Astrocyte of the hippocampus (primary cell): ENCODE results near the gene TBC1D10B.
A peak's percentile ranks its signal among the peaks of the same experiment; 100 is the strongest.

Experiments
- DNase-seq: peaks from one replicate; pipeline ENCODE4 v3.0.0; 2011; ENCODE audit warnings: low read depth, low spot score

TBC1D10B gene

DNA sequence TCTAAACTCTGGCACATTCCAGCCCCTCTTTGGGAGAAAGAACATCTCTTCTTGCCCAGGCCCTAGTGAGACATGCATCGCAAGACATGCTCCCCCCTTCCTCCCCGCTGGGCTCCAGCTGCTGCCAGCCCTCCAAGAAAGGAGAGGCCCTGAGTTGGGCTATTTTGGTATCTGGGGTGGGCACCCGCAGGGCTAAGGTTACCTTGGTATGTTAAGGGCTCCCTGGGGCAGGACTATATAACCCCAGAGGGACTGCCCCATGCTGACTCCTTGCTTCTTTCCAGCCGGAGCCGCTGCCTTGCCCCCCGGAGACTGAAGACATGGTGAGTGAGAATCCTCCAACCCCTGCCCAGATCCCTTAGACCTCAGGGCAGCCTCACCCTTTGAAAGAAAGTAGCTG lies 4.2 kb upstream of the TBC1D10B start, which contains the start of gene MYL11:
MYL11 (plus strand) TSS at position 265 of the 400 bp plus-strand sequence; CDS start at position 321, 56 bp downstream.
- no peak for DNase-seq

DNA sequence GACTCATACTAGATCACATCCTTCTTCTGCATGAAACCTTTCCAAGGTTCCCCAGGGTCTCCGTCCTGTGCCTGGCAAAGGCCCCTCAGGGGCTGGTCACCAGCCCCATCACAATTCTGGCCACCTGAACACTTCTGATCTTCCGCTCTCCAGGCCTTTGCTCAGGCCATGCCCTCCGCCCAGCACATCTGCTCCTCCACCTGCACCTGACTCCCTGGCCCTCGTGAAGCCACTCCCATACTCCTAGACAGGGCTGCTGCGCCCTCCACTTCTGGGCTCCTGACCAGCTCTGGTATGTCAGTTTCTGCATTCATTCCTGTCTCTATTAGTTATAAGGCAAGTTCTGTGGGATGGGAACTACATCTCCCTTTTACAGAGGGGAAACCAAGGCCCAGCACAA lies 2.4 kb upstream of the TBC1D10B start:
- no peak for DNase-seq

DNA sequence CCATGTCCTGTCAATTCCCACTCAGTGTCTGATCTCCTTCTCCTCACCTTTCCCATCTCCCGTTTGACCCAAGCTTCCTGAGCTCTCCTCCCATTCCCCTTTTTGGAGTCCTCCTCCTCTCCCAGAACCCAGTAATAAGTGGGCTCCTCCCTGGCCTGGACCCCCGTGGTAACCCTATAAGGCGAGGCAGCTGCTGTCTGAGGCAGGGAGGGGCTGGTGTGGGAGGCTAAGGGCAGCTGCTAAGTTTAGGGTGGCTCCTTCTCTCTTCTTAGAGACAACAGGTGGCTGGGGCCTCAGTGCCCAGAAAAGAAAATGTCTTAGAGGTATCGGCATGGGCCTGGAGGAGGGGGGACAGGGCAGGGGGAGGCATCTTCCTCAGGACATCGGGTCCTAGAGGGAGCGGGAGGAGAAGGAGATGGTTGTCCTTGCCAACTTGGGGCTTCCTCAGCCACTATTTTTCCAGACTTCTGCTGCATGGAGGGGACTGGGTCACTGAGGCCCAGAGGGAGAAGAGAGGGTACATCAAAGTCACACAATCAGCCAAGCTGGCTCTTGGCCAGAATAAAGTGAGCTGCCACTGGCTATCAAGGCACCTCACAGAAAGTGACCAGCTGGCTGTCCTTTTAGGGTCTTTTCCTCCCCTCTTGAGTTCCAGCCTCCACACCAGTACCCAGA lies 1.9 kb upstream of the TBC1D10B start:
- no peak for DNase-seq

DNA sequence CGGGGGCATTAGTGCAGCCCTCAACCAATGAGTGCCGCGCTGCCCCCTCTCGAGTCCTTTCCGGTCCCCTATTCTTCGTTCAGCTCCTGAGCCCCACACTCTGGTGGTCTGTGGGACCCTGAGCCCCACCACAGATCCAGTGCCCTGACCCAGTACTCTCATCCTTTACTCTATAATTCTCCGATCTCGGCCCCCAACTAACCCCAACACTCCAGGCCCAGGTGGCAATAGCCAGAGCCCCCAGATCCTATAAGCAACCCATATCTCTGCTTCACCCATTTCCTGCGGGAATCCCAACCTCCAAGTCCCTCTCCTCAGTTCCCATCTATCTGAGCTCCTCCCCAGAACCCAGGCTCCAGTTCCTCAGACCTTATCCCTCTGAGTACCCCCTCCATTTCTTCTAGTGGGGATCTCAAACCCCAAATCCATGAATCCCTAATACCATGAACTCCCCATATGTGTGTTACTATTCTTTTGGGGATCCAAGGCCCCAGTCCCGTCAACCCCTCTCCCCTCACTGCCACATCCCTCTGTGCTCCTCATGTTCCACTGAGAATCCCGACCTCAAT lies 1.0 kb upstream of the TBC1D10B start:
- no peak for DNase-seq

DNA sequence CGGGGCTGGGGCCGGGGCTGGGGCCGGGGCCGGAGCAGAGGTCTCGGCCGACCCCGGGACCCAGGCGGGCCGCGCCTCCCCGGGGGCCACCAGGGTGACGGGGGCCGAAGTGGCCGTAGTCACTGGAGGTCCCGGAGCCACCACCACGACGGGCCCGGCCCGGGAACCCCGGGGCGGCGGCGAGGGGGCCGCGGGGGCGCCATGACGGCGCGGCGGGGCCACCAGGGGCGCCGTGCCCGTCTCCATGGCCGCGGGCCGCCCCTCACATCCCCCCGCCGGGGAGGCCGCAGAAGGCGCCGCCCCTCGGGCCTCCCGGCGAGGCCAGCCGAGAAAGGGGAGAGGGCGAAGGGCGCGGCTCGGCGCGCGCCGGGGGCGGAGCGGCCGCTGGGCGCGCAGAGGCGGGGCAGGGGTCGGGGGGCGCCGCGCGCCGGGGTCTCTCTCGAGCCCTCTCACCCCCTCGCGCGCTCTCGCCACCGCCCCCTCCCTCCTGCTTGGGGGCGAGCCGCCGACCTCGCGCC lies 297 bp downstream of the TBC1D10B start:
- no peak for DNase-seq

DNA sequence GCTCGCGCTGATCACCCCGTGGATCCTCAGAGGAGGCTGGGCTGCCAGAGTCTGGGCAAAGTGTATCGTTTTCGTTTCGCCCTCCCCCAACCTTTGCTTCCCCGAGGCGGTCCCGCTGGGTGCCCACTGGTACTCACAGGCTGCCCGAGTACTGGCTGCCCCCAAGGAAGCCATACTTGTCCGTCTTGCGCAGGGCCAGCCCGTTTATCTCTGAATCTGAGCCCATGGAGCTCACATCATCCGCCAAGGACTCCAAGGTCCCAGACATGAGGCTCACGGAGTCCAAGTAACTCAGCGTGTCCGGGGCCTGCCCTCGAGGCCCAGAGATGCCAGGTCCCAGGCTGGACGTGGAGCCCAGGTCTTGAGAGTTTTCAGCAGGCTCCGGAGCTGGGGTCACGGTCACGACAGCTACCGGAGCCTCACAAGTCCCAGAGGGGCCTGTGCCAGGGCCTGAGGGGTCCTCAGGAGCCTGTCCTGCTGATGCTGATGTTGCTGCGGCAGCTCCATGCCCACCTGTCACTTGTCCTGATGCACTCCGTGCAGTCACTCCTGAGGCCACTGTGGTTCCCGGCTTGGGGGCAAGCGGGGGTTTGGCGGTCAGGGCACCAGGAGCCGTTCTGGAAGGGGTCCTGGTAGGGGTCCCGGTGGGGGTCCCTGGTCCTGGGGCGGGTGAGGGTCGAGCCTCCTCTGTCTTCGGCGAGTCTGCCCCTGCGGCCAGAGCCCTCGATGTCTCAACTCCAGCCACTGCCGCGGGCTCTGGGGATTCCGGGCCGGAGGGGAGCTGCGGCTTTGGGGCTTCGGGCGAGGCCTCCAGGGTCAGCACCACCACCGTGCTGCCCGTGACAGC lies 980 bp downstream of the TBC1D10B start:
- DNase-seq = peak; percentile 44

DNA sequence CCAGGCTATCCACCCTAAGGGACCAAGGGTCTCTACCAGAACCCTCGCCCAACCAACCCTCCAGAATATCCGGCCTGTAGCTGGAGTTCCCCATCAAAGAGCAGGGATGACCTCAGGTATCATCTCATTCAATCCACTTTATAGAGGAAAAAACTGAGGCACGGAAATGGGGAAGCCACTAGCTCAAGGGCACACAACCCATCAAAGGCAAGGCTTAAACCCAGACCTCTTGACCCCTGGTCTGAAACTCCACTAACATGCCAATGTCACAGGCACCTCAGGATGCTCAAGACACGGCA lies 1.6 kb downstream of the TBC1D10B start:
- no peak for DNase-seq

DNA sequence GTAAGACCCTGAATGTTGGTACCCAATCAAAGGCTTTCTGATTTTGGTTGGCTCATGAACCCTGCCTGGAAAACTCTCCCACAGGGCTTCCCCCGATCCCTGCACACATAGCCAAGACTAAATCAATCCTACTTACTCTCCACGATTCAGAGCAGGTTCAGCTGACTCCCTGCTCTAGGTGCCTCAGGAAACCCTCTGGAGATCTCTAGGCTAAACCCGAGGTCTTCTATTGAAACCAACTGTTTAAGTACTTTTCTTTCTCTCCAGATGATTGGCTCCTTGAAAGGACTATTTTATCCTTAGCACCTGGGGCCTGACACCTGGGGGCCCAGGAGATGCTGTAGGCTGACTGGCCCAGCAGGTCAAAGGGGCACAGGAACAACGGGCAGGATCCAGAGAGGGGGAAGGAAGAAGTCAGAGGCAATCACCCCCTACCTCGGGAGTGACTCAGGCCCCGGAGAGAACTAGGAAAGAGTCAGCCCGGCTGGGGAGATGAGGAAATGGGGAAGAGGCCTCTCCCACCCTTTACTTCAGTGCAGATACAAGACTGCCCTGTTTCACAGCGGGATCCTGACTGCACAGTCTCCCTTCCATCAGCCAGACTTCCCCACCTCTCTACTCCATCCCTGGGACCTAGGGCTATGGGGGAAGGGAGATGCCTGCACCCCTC lies 2.0 kb downstream of the TBC1D10B start:
- peak; percentile 54 for DNase-seq

DNA sequence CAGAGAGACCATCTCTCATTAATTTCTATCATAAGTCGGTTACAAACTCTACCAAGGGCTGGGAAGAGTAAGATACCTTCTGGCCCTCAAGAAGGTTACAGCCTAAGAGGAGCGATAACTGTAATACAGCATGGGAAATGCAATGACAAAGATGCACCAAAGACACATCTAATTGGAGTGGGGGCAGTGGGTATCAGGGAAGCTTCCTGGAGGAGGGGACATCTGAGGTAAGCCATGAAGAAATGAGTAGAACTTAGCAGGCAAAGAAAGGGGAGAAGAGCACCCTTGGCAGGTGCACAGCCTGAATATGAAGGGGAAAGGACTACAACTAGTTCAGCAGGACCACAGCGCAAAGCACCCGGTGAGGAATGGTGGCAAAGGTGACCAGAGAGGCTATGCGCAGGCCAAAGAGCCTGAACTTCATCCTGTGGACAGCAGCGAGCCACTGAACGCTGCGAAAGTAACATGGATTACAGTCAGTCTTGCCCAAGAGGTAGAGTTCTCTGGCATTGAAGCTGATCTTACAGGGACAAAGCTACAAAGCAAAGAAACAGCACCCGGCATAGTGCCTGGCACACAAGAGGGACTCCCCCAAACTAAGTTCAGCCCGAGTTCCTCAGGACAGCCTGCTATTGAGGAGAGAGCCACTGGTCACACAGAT lies 2.8 kb downstream of the TBC1D10B start:
- no peak for DNase-seq

DNA sequence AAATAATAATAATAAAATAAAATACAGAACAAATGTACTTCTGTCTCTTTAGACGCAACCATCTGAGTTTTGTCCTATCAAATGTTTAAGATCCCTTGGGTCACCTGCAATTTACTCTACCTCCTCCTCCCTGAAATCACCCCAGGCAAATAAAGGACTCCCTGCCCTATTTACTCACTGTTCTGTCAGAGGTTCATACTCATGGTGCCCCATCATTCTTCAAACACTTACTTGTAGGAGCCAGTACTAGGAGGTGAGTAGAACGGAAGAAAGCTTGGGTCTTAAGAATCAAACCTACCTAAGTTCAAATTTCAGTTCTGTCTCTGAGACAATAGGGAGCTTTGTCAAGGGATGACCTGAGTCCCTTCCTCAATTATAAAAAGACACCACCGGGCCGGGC lies 3.8 kb downstream of the TBC1D10B start:
- no peak for DNase-seq

DNA sequence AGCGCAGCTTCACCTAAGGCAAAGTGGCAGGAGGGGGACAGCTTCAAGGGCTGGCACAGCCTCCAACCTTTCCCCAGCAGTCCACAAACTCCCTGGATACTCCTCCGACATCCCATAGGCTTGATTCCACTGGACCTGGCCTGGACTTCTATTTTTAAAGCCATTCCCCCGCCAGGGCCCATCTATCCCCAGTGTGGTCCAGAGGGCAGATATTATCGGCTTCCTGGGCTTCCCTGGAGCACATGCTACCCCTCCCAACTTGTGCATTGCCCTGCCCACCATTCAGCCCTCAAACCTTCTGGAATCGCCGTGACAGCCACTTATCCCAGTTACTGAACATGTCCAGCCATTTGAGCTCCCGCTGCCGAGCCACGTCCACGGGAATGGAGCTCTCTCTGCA lies 5.1 kb downstream of the TBC1D10B start:
- DNase-seq = no peak

DNA sequence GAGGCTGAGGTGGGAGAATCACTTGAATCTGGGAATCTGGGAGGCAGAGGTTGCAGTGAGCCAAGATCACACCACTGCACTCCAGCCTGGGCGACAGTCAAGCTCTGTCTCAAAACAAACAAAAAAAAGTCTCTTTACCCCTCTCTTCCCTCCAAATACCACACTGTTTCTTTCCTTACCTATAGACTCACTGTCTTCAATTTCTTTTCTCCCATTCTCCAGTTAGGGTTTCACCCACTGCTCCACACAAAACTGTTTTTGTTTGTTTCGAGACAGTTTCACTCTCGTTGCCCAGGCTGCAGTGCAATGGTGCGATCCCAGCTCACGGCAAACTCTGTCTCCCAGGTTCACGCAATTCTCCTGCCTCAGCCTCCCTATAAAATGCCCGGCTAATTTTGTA lies 9.1 kb downstream of the TBC1D10B start:
- no peak for DNase-seq

DNA sequence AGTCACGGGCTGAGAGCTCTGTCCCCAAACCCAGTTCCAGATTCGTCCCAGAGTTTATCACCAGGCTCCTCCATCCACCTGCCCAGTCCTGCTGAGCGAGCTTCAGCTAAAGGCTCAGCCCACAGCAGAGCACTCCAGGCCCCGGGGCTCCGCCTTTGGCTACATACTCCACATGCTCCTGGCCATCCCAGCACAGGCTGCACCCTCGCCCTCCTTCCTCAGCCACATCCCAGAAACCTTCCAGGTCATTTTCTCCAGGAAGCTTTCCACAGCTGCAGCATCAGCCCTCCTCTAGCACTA lies 10.5 kb downstream of the TBC1D10B start:
- DNase-seq = no peak

DNA sequence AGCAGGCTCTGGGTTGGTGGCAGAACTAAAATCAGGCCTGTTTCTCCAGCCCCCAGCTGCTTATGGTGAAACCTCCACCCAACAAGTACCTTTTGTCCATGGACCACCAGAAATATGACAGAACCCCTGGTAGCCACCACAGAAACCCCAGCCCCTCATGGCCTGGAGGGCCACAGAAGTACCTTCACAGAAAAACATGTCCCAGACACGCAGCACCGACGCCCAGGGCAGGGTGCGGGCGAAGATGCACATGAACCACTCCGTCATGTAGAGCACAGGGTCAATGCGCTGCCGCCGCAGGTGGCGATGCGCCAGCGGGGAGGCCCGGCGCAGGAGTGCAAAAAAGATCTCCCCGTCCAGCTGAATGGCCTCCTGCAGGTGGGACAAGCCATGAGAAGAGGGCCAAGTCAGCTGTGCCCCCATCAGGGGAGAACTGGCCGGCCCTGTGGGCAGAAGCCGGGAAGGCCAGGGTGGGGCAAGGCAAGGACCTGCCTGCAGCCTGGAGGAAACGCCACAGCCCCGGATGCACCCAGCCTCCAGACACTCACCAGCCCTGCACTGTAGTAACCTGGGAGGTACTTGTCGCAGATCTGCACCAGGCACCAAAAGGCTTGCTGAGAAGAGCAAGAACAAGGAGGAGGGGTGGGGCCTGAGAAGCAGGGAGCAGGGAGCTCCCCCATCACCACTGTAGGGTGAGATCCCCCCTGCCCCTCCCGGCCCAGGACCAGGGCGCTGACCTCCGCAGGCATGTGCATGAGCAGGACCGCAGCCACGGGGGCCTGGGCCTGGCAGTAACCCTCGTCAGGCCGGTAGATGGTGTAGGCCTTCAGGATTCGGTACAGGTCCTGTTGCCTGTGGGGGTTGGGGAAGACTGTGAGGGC lies 11.1 kb downstream of the TBC1D10B start:
- no peak for DNase-seq

DNA sequence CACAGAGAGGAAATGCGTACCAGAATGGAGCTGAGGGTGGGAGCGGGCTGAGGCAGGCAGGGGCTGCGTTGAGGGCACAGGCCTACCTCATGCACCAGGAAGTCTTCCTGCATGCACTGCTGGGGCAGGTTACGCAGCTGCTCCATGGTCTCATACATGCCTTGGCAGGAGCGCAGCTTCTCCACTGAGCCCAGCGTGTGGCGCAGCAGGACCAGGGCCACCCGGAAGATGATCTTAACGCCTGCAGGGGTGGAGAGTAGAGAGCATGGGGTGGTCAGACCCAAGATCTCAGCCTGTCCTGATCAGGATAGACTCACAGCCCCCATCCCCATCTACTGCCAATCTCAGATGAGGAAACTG lies 11.7 kb downstream of the TBC1D10B start:
- DNase-seq = no peak

DNA sequence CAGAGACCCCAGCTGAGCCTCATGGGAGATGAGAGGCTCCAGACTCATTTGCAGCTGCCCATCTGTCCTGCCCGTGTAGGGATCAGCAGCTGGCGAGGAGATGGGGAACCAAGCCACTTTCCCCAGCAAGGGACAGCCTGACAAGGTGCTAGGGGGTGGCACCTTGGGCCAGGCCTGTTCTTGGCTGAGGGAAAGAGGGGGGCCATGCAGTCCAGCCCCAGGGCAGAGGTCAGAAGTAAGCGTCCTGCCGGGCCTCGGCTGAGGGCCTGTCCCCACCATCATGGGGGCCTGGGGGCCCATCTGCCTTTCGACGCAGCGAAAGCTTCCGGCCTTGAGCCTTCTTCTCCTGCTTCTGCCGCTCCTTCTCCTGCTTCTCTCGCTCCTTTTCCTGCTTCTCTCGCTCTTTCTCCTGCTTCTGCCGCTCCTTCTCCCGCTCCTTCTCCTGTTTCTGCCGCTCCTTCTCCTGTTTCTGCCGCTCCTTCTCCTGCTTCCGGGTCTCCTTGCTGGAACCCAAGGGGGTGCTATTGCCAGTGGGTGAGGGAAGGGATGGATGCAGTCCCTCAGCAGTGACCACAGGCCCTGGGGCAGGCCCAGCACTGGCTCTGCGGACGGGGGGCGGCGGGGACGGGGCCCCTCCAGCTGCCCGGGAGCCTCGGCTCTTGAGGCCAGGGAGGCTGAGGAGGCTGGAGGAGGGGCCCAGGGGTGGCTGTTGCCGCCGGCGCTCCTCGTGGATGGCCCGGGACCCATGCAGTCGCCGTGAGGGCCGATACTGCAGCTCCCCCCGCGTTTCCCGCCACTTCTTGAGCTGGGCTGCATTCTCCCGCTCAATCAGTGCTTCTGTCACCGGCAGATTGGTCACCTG lies 12.3 kb downstream of the TBC1D10B start:
- DNase-seq = no peak

DNA sequence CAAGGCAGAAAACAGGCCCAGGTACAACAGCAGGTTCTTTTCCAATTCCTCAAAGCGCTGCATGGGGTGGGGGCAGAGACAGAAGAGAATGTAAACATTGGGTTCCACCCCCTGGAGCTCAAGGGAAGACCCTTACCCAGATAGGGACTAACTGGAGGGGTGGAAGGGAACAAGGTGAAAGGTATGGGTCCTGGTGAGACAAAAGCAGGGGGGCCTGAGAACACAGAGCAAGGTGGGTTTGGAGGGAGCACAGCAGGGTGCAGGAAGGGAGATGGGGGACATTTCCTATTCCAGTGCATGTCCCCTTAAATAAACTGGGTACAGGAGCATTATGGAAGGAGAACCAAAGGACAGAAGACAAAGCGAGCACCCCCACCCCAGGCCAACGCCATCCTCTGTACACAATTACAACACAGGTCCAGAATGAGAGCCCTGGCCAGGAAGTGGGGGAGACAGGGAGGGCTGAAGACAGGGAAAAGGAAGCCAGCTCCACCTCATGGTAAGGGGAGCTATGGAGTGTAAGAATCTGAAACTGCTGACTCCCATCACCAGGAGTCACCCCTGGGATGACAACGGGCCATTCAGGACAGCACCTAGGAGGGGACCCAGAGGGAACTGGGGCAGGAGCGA lies 13.1 kb downstream of the TBC1D10B start:
- no peak for DNase-seq

DNA sequence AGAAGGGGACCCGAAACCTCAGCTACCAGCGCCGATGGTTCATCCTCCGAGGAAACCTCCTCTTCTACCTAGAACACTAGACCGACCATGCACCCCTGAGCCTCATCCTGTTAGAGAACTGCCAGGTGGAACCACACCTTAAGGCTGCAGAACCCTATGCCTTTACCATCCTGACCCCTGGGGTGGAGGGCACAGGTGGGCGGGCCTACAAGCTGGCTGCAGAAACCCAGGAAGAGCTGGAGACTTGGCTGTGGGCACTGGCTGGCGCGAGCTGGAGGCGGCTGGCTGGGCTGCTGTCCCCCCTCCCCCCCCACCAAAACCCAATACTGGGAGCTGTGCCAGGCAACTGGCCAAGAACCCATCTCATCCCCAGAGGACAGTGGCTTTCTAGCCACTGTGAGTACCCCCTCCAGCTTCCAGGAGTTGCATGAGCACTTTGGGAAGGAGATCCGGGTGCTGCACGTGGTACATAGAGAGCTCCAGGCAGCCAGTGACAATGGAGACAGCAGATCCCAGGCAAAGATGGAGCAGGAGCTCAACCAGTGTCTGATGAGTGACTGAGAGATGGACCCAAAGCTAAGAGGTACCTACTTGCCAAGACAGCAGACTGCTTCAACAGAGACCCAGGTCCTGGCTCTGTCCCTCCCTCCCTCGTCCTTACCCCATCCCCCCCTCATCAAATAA lies 13.8 kb downstream of the TBC1D10B start:
- DNase-seq = peak; percentile 33

DNA sequence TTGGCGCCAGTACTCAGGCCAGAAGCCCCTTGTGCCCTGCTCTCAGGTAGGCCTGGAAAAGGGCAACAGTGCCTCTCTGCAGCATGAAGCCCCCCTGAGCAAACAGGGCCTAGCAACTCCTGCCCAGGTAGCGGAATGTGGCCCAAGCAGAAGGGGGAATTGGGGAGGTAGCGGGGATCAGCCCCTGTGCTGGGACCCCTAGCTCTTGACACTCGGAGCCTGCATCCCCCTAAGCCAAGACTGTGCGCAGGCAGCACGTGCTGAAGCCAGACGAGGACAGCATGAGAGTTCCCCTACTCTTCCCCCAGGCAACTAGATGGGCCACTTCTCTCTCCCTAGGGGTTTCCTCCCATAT lies 14.4 kb downstream of the TBC1D10B start:
- no peak for DNase-seq
